HG03354 (cell line): ENCODE measurements around the gene YIPF4.
A peak's percentile ranks its signal among the peaks of the same experiment; 100 is the strongest.
"Not testable (repeated sequence)": the region's sequence is repeated elsewhere in the genome, so short reads cannot be mapped to it uniquely, and the experiment has no call there.

ENCODE experiments used
- ATAC-seq: cut with Tn5 transposase; IDR thresholded peaks from one replicate; pipeline ENCODE4 v1.9.1; 2021; ENCODE audit warnings: mild to moderate bottlenecking; ENCODE audit not compliant: unreplicated experiment, poor library complexity, severe bottlenecking

The YIPF4 gene

GRCh38 chr2:32277674-32278477, at the start of gene YIPF4:
Gene YIPF4 (plus strand): TSS chr2:32277904. CDS start chr2:32278156, 252 bp downstream.
- ATAC-seq = peak; percentile 100

DNA sequence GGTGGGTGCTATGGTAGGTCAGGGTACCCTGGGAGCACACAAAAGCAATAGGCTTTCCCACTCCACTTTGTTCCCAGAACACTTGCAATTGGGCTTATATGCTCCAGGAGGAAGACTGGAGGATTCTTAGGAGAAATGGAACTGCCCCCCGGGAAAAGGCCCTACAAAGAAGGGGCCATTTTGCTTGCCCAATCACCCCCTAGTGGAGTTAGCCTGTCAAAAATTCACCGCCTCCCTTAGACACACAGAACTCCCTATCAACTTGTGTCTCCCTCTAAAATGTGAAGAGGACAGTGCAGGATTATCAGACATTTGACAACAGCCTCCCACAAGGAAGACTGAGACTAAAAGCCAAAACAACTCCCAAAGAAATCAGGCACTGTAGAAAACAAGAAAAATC, 49.5 kb upstream of the YIPF4 start:
- no peak for ATAC-seq

- no peak for ATAC-seq
Observed at GRCh38 chr2:32229635-32230034, 48.1 kb upstream of the YIPF4 start.

DNA sequence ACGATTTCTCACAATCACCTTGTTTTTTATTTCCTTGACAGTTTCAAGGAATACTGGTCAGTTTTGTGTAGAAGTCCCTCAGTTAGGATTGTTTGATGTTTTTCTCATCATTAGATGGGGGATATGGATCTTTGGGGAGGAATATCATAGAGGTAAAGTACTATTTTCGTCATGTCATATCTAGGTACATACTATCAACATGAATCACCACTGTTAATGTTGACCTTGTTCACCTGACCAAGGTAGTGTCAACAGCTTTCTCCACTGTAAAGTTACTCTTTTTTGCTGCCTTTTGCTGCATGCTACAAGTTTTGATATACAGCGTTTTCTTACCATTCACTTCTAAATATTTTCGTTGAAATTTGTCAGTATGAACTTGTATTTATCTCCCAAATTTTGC, 45.7 kb upstream of the YIPF4 start:
- ATAC-seq = no peak

- no peak for ATAC-seq
Observed at GRCh38 chr2:32235315-32235714, 42.4 kb upstream of the YIPF4 start.

DNA sequence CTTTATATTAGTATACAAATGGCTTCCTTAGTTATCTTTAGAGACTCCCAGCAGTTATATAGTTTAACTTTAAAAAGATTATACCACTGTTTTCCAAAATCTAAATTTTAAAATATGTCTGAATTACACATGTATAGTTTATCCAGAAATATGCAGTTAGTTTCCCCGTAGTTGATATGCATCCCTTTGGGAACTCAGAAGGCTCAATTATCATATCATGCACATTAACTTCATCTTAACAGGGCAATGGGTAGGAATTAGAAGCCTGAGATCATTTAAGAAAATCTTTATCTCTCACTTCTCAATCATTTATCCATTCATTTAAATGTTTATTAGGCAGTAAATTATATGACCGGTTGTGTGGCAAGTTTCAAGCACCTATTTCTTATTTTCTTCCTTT, 40.2 kb upstream of the YIPF4 start:
- no peak for ATAC-seq

DNA sequence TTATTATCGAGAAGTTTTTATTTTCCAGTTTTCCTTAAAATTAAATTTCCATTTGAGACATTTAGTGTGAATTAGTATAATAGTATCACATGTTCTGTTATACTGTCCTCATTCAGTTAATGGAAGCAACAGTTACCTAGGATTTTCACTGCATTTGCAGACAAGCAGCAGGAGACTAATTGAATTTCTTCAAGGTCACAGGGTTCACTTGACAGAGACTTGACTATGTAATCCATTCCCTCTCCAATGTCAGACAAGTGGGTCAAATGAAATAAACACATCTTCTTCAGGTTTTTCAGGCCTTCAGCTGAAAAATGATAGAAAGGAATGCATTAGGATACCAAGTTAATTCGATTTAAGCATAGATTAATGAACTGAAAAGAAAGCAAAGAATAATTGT, 39.7 kb upstream of the YIPF4 start:
- no peak for ATAC-seq

DNA sequence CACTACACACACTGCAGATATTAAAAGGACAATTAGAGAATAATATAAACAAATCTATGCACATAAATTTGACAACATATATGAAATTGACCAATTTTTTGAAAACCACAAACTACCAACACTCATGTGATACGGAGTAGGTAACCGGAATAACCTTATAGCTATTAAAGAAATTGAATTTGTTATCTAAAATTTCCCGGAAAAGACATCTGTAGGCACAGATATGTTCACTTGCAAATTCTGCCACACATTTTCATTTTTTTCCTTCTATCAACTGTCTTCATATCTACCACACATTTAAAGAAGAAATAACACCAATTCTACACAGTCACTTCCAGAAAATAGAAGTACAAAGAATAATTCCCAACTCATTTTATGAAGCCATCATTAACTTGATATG, 35.4 kb upstream of the YIPF4 start:
- no peak for ATAC-seq

- ATAC-seq = no peak
Observed at GRCh38 chr2:32246911-32247310, 30.8 kb upstream of the YIPF4 start.

GRCh38 chr2:32248299-32248698, 29.4 kb upstream of the YIPF4 start:
- ATAC-seq = no peak

- ATAC-seq = no peak
Observed at GRCh38 chr2:32249731-32250236, 27.9 kb upstream of the YIPF4 start.

GRCh38 chr2:32250290-32250689, 27.4 kb upstream of the YIPF4 start:
- ATAC-seq = no peak

- ATAC-seq = no peak
Observed at GRCh38 chr2:32258242-32258641, 19.5 kb upstream of the YIPF4 start.

DNA sequence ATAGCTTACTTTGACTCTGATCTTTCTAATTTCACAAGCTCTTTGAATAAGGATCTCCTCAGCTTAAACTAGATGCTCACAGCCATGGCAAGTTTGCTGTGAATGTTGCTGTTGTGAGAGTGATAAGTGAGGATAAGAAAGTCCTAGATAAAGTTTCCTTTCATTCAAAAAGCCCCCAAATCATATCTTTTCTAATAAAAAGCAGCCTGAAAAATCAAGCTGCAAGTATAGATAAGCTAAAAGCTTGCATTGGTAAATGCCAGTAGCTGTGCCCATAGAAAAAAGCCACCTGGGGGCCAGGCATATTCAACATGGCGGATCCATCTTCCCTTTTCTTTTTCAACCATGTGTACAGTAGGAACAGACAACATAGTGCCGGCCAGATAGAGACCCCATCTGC, 17.3 kb upstream of the YIPF4 start:
- ATAC-seq = no peak

DNA sequence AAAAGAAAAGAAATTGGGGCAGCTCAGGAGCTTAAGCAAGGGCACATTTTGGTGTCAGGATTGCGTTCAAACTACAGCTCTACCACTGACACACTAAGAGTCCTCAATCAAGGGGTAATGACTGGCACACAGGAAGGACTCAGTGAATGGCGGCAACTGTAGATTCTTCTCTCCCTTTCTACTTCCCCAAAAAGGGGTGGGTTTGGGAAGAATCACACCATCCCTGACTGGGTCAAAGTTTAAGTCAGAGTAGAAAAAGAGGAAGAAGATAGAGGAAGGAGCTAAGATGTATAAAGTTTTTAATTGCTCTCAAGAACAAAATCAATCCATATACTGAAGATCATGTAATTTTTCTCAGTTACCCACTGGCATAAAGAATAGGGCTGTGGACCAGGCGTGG, 15.6 kb upstream of the YIPF4 start:
- no peak for ATAC-seq

DNA sequence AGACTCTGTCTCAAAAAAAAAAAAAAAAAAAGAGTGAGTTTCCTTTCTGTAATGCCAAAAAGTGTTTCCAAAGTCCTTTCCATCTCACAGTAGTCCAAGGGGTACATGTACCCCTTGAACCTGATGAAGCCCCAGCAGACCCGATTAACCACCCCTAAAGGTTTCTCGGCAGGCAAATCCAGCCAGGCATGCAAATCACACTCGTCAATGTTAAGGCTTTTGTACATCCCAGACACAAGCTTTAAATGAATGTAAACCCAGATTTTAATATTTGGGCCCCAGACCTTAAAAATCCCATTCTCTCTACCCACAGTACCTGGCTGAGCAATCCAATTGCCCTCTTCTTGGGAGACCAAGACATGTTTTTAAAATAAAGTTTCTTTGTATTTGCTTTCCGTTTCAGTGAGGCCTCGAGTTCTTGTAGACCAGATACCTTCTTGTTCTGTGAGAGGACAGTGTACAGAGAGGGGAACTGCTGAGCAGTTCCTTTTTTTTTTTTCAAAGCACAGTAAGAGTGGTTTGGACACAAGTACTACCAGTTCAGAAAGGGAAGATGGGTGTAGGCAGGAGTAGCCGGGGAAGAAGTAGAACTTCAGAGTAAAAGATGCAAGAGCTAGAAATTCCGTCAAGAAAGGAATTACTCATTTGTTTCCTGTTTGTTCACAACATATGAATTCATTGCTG, 13.1 kb upstream of the YIPF4 start, which contains the start of gene NLRC4:
NLRC4 (minus strand) TSS at position 465 of the 684 bp plus-strand sequence. CDS start 8,111 bp downstream, outside the sequence.
- peak; percentile 88 for ATAC-seq

DNA sequence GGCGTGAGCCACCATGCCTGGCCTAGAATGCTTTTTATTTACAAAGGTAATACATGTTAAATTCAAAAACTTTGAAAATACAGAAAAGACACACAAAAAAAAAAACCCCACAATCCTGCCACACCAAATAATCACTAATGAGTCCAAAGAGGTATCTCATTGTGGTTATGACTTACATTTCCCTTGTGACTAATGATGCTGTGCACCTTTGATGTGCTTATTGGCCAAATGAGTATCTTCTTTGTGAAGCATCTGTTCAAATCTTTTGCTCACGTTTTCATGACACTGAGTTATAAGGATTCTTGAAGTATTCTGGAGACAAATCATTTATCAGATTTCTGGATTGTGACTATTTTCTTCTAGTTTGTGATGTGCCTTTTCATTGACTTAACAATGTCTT, 6.6 kb upstream of the YIPF4 start:
- ATAC-seq = no peak

GRCh38 chr2:32272279-32272678, 5.4 kb upstream of the YIPF4 start:
- ATAC-seq = no peak

- ATAC-seq = no peak
Observed at GRCh38 chr2:32274289-32274688, 3.4 kb upstream of the YIPF4 start.

- not testable (repeated sequence) for ATAC-seq
Observed at GRCh38 chr2:32275790-32276189, 1.9 kb upstream of the YIPF4 start.

DNA sequence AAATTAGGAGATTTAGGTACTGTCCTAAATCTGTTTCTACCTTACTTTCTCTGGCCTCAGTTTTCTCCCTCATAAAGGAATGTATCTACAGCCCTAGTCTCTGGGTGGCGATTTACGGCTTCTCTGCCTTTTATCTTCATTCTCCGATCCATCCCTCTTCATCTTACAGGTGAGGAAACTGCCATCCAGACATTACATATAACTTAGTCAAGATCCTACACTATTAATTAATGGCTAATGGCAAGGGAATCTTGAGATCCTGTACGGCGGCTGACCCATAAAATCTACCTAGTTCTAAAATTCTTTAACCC, 386 bp upstream of the YIPF4 start:
- ATAC-seq = no peak
